Panc1 (cell line): ENCODE measurements around the gene PRR29. TPM values are rescaled to one million over a fixed set of nuclear protein-coding genes. Genes with fewer than 3 reads are reported as not detected.

ENCODE experiments used
- ATAC-seq: fragments of 200-7000 bp; cut with Tn5 transposase; 2 replicates; pipeline ENCODE4 v1.9.1; 2020; ENCODE audit warnings: mild to moderate bottlenecking, moderate library complexity
- BruUV-seq: library from RNA; stranded (reverse); fragments of 400-500 nt; replicated peaks from 2 replicates; lab custom pipeline; 2021; lab: Mats Ljungman, UMichigan
- CTCF ChIA-PET: fragments of 300-600 bp; sonication (Branson Sonifier 250); formaldehyde crosslinking; loops from one replicate; lab custom pipeline; 2022; ENCODE audit warnings: antibody characterized with exemption; lab: Charles Lee
- POLR2A ChIA-PET: fragments of 300-600 bp; sonication (Branson Sonifier 250); formaldehyde crosslinking; loops from one replicate; lab custom pipeline; 2022; ENCODE audit warnings: antibody characterized with exemption; lab: Charles Lee
- DNase-seq: peaks from one replicate; pipeline ENCODE4 v3.0.0-alpha.2; 2010; ENCODE audit warnings: low read depth, low spot score
- H3K27ac ChIP-seq: 2 replicates; pipeline ENCODE4 v1.5.1; 2011; ENCODE audit warnings: mild to moderate bottlenecking, low read length, inconsistent platforms
- H3K27me3 ChIP-seq: fragments of 200-500 bp; sonication (Bioruptor generic); 2 replicates; pipeline ENCODE4 v1.6.0; 2014; ENCODE audit warnings: low read length, inconsistent platforms; ENCODE audit not compliant: control insufficient read depth, insufficient read depth
- H3K36me3 ChIP-seq: fragments of 200-500 bp; sonication (Bioruptor generic); 2 replicates; pipeline ENCODE4 v1.5.1; 2014; ENCODE audit warnings: inconsistent platforms, mild to moderate bottlenecking, low read length, moderate library complexity; ENCODE audit not compliant: control insufficient read depth, insufficient read depth
- H3K4me1 ChIP-seq: 2 replicates; pipeline ENCODE4 v1.5.1; 2011; ENCODE audit warnings: inconsistent platforms, mild to moderate bottlenecking, low read length, moderate library complexity; ENCODE audit not compliant: control insufficient read depth, insufficient read depth
- H3K4me3 ChIP-seq, 2 experiments: 2 replicates each; pipeline ENCODE4 v1.5.1; 2011 to 2012; ENCODE audit warnings: low read depth in 2 of 2, low read length in 2 of 2, mild to moderate bottlenecking in 2 of 2, inconsistent platforms in 1 of 2, moderate library complexity in 1 of 2
- H3K9me3 ChIP-seq: fragments of 200-500 bp; sonication (Bioruptor generic); 2 replicates; pipeline ENCODE4 v1.5.1; 2014; ENCODE audit warnings: low read depth, mild to moderate bottlenecking, inconsistent platforms, low read length, moderate library complexity; ENCODE audit not compliant: control insufficient read depth, insufficient read depth
- CTCF ChIP-seq: fragments of 450-650 bp; IDR thresholded peaks from 2 replicates; pipeline ENCODE4 v1.5.1; 2017; ENCODE audit warnings: mild to moderate bottlenecking
- POLR2AphosphoS5 ChIP-seq: IDR thresholded peaks from 2 replicates; pipeline ENCODE4 v1.6.1; 2012; ENCODE audit warnings: mild to moderate bottlenecking, low read depth, low read length, moderate library complexity
- REST ChIP-seq, 2 experiments: IDR thresholded peaks; 2 replicates each; pipeline ENCODE4 v1.6.1; 2011 to 2012; ENCODE audit warnings: low read depth in 2 of 2, control low read depth in 1 of 2, low read length in 1 of 2, mild to moderate bottlenecking in 1 of 2, moderate library complexity in 1 of 2; ENCODE audit not compliant: insufficient read depth in 1 of 2
- SIN3A ChIP-seq: IDR thresholded peaks from 2 replicates; pipeline ENCODE4 v1.6.1; 2012; ENCODE audit warnings: low read depth, mild to moderate bottlenecking, low read length, moderate library complexity, borderline replicate concordance; ENCODE audit not compliant: insufficient read depth
- TCF7L2 ChIP-seq: IDR thresholded peaks from 2 replicates; pipeline ENCODE4 v1.6.1; 2011; ENCODE audit warnings: mild to moderate bottlenecking, low read depth, low read length, inconsistent platforms
- in situ Hi-C: cut with HindIII; loops from 2 replicates; pipeline ENCODE4 v1.10.0; 2016; ENCODE audit warnings: low sequenced_read_pairs, low pct_unique_long_range_greater_than_20kb
- intact Hi-C: fragments of 100-400 bp; cut with micrococcal nuclease; formaldehyde crosslinking; loops from one replicate; pipeline ENCODE4 v1.10.0; 2022; ENCODE audit not compliant: unreplicated experiment
- total RNA-seq: library from RNA; stranded (reverse); gene quantifications from one replicate; pipeline ENCODE4 v1.2.1, GENCODE V29; 2021; ENCODE audit not compliant: unreplicated experiment

Gene PRR29
- total RNA-seq, 1 experiment from 2014 or later: 0.10 TPM

- ChIA-PET POLR2A (no interaction called here), CTCF (interaction anchor here (0.6 to 1.0 kb wide), 2 partner anchors 10 to 34 kb away, joined by 3 to 8 read pairs; no protein-coding TSS in a partner anchor)
- no peak for DNase-seq
- no TSS peak for BruUV-seq
- no peaks in the 10 kb centered on the region for H3K27me3 ChIP-seq
- in situ Hi-C loops (no loop called here), intact Hi-C loops (no loop called here)
- TF ChIP-seq CTCF (no peak), SIN3A (no peak)
- no peak for ATAC-seq
- H3K4me3 ChIP-seq: no peak overlapping the region
- H3K9me3 ChIP-seq: no peaks in the 10 kb centered on the region
- H3K4me1 ChIP-seq: no peaks in the 10 kb centered on the region
- no peaks in the 10 kb centered on the region for H3K36me3 ChIP-seq
- H3K27ac ChIP-seq: no peak overlapping the region
These were observed 41.7 kb upstream of the PRR29 start for GRCh38 chr17:63956296-63956920.

- CTCF ChIA-PET: no interaction called here
- TF ChIP-seq REST (IDR thresholded peaks at IDR 0.05; ENCODE audit: insufficient read depth in 1 of 2, low read depth in 2 of 2, low read length in 1 of 2) (no peak), CTCF (no peak), TCF7L2 (no peak), SIN3A (no peak), POLR2AphosphoS5 (no peak)
- Histone ChIP-seq H3K27me3 (no peaks in the 10 kb centered on the region), H3K9me3 (no peaks in the 10 kb centered on the region), H3K4me3 (no peak overlapping the region), H3K36me3 (no peaks in the 10 kb centered on the region), H3K4me1 (no peaks in the 10 kb centered on the region), H3K27ac (no peak overlapping the region)
- no peak for DNase-seq
- POLR2A ChIA-PET: no interaction called here
- intact Hi-C loops (no loop called here), in situ Hi-C loops (no loop called here)
- no TSS peak for BruUV-seq
- ATAC-seq: no peak
These were observed 38.1 kb upstream of the PRR29 start for GRCh38 chr17:63960006-63960405.
